HEK293 (cell line): ENCODE results near the gene NDN.

Experiments
- CTCF ChIA-PET: fragments of 350-600 bp; formaldehyde crosslinking; extraction: SDS; loops from one replicate; lab custom pipeline; 2021; ENCODE audit warnings: antibody characterized with exemption; lab: Yijun Ruan, JAX
- POLR2A ChIA-PET: fragments of 300-600 bp; formaldehyde crosslinking; extraction: SDS; loops from one replicate; lab custom pipeline; 2020; ENCODE audit warnings: antibody characterized with exemption, inconsistent platforms; lab: Yijun Ruan, JAX
- H3K27ac ChIP-seq: fragments of 200-500 bp; sonication (Bioruptor generic); 2 replicates; pipeline ENCODE4 v1.5.1; 2014; ENCODE audit warnings: low read depth, low read length, control low read depth, inconsistent platforms; ENCODE audit errors: extremely low read depth
- H3K36me3 ChIP-seq, 2 experiments: fragments of 200-500 bp in 1 of 2; sonication (Bioruptor generic) in 1 of 2; 1 replicate in 1 of 2; 2 replicates in 1 of 2; pipeline ENCODE4 v1.5.1; 2014 to 2017; ENCODE audit warnings: inconsistent platforms in 2 of 2, low read length in 2 of 2; ENCODE audit not compliant: control insufficient read depth in 2 of 2, insufficient read depth in 1 of 2
- H3K4me1 ChIP-seq: fragments of 200-500 bp; sonication (Bioruptor generic); 2 replicates; pipeline ENCODE4 v1.5.1; 2014; ENCODE audit warnings: mild to moderate bottlenecking, low read length, inconsistent platforms; ENCODE audit not compliant: control insufficient read depth, insufficient read depth
- H3K4me3 ChIP-seq: 2 replicates; pipeline ENCODE4 v1.5.1; 2011; ENCODE audit warnings: low read depth, mild to moderate bottlenecking, control low read depth, low read length, moderate library complexity
- H3K9me3 ChIP-seq: fragments of 200-500 bp; sonication (Bioruptor generic); 2 replicates; pipeline ENCODE4 v1.5.1; 2014; ENCODE audit warnings: low read depth, low read length, inconsistent platforms; ENCODE audit not compliant: control insufficient read depth, insufficient read depth
- GFI1B ChIP-seq: fragments of 450-650 bp; formaldehyde crosslinking; IDR thresholded peaks from 2 replicates; pipeline ENCODE4 v1.5.1; 2016; ENCODE audit warnings: missing biosample characterization, missing genetic modification characterization
- GLI4 ChIP-seq: fragments of 450-650 bp; formaldehyde crosslinking; IDR thresholded peaks from 2 replicates; pipeline ENCODE4 v1.5.1; 2016; ENCODE audit warnings: missing biosample characterization, missing genetic modification characterization
- KLF8 ChIP-seq: fragments of 450-650 bp; formaldehyde crosslinking; IDR thresholded peaks from 2 replicates; pipeline ENCODE4 v1.5.1; 2016; ENCODE audit warnings: missing biosample characterization, missing genetic modification characterization
- SCRT1 ChIP-seq: fragments of 450-650 bp; formaldehyde crosslinking; IDR thresholded peaks from 2 replicates; pipeline ENCODE4 v1.5.1; 2016; ENCODE audit warnings: missing biosample characterization, missing genetic modification characterization, borderline replicate concordance
- YY1 ChIP-seq: fragments of 450-650 bp; formaldehyde crosslinking; IDR thresholded peaks from 2 replicates; pipeline ENCODE4 v1.5.1; 2018; ENCODE audit warnings: missing biosample characterization, missing genetic modification characterization
- ZBTB21 ChIP-seq: fragments of 450-650 bp; formaldehyde crosslinking; IDR thresholded peaks from 2 replicates; pipeline ENCODE4 v1.5.1; 2017; ENCODE audit warnings: missing biosample characterization, missing genetic modification characterization
- ZBTB6 ChIP-seq: fragments of 450-650 bp; formaldehyde crosslinking; IDR thresholded peaks from 2 replicates; pipeline ENCODE4 v1.5.1; 2017; ENCODE audit warnings: missing biosample characterization, missing genetic modification characterization
- ZFP3 ChIP-seq: fragments of 450-650 bp; formaldehyde crosslinking; IDR thresholded peaks from 2 replicates; pipeline ENCODE4 v1.5.1; 2016; ENCODE audit warnings: low read depth, missing biosample characterization, missing genetic modification characterization
- ZFP41 ChIP-seq: fragments of 450-650 bp; formaldehyde crosslinking; IDR thresholded peaks from 2 replicates; pipeline ENCODE4 v1.5.1; 2016; ENCODE audit warnings: missing biosample characterization, missing genetic modification characterization, borderline replicate concordance
- ZNF10 ChIP-seq: fragments of 450-650 bp; formaldehyde crosslinking; IDR thresholded peaks from 2 replicates; pipeline ENCODE4 v1.5.1; 2017; ENCODE audit warnings: missing biosample characterization, missing genetic modification characterization
- ZNF121 ChIP-seq: fragments of 450-650 bp; formaldehyde crosslinking; IDR thresholded peaks from 2 replicates; pipeline ENCODE4 v1.5.1; 2016; ENCODE audit warnings: missing biosample characterization, missing genetic modification characterization
- ZNF132 ChIP-seq: fragments of 450-650 bp; formaldehyde crosslinking; IDR thresholded peaks from 2 replicates; pipeline ENCODE4 v1.5.1; 2017; ENCODE audit warnings: missing biosample characterization, missing genetic modification characterization, borderline replicate concordance
- ZNF16 ChIP-seq: fragments of 450-650 bp; formaldehyde crosslinking; IDR thresholded peaks from 2 replicates; pipeline ENCODE4 v1.5.1; 2016; ENCODE audit warnings: low read depth, missing biosample characterization, missing genetic modification characterization
- ZNF175 ChIP-seq: fragments of 450-650 bp; formaldehyde crosslinking; IDR thresholded peaks from 2 replicates; pipeline ENCODE4 v1.5.1; 2016; ENCODE audit warnings: missing biosample characterization, missing genetic modification characterization
- ZNF19 ChIP-seq: fragments of 450-650 bp; formaldehyde crosslinking; IDR thresholded peaks from 2 replicates; pipeline ENCODE4; 2016; ENCODE audit warnings: missing biosample characterization, missing genetic modification characterization, low read depth
- ZNF223 ChIP-seq: fragments of 450-650 bp; formaldehyde crosslinking; IDR thresholded peaks from 2 replicates; pipeline ENCODE4 v1.5.1; 2016; ENCODE audit warnings: missing biosample characterization, missing genetic modification characterization
- ZNF248 ChIP-seq: fragments of 450-650 bp; formaldehyde crosslinking; IDR thresholded peaks from 2 replicates; pipeline ENCODE4 v1.5.1; 2017; ENCODE audit warnings: missing biosample characterization, missing genetic modification characterization
- ZNF341 ChIP-seq: fragments of 450-650 bp; formaldehyde crosslinking; IDR thresholded peaks from 2 replicates; pipeline ENCODE4; 2016; ENCODE audit warnings: low read depth, missing biosample characterization, missing genetic modification characterization
- ZNF350 ChIP-seq: fragments of 450-650 bp; formaldehyde crosslinking; IDR thresholded peaks from 2 replicates; pipeline ENCODE4 v1.5.0; 2017; ENCODE audit warnings: missing biosample characterization, mild to moderate bottlenecking, missing genetic modification characterization
- ZNF398 ChIP-seq: fragments of 450-650 bp; formaldehyde crosslinking; IDR thresholded peaks from 2 replicates; pipeline ENCODE4 v1.5.1; 2017; ENCODE audit warnings: missing biosample characterization, missing genetic modification characterization
- ZNF449 ChIP-seq: fragments of 450-650 bp; formaldehyde crosslinking; IDR thresholded peaks from 2 replicates; pipeline ENCODE4 v1.5.1; 2017; ENCODE audit warnings: missing biosample characterization, mild to moderate bottlenecking, missing genetic modification characterization, moderate library complexity
- ZNF488 ChIP-seq: fragments of 450-650 bp; formaldehyde crosslinking; IDR thresholded peaks from 2 replicates; pipeline ENCODE4 v1.5.1; 2016; ENCODE audit warnings: missing biosample characterization, missing genetic modification characterization
- ZNF530 ChIP-seq: fragments of 450-650 bp; formaldehyde crosslinking; IDR thresholded peaks from 2 replicates; pipeline ENCODE4 v1.5.1; 2016; ENCODE audit warnings: low read depth, missing biosample characterization, missing genetic modification characterization
- ZNF555 ChIP-seq: fragments of 450-650 bp; formaldehyde crosslinking; conservative IDR thresholded peaks from 2 replicates; pipeline ENCODE4 v1.5.1; 2017; ENCODE audit warnings: missing biosample characterization, mild to moderate bottlenecking, missing genetic modification characterization, inconsistent platforms
- ZNF561 ChIP-seq: fragments of 450-650 bp; IDR thresholded peaks from 2 replicates; pipeline ENCODE4 v1.5.1; 2018; ENCODE audit warnings: missing biosample characterization, missing genetic modification characterization, borderline replicate concordance
- ZNF624 ChIP-seq: fragments of 450-650 bp; formaldehyde crosslinking; IDR thresholded peaks from 2 replicates; pipeline ENCODE4 v1.5.1; 2017; ENCODE audit warnings: missing biosample characterization, missing genetic modification characterization
- ZNF626 ChIP-seq: fragments of 450-650 bp; sonication (Bioruptor Pico); formaldehyde crosslinking; IDR thresholded peaks from 2 replicates; pipeline ENCODE4 v1.5.1; 2018; ENCODE audit warnings: missing biosample characterization, missing genetic modification characterization, inconsistent platforms
- ZNF639 ChIP-seq: fragments of 450-650 bp; formaldehyde crosslinking; IDR thresholded peaks from 2 replicates; pipeline ENCODE4 v1.5.1; 2016; ENCODE audit warnings: missing biosample characterization, missing genetic modification characterization
- ZNF843 ChIP-seq: fragments of 450-650 bp; formaldehyde crosslinking; IDR thresholded peaks from 2 replicates; pipeline ENCODE4 v1.5.1; 2016; ENCODE audit warnings: missing biosample characterization, missing genetic modification characterization

The NDN gene

GRCh38 chr15:23695282-23695681 is 8.2 kb upstream of the NDN start:
- H3K27ac ChIP-seq = no peak overlapping the region
- no peak for TF ChIP-seq GLI4 (tag by site-specific recombination)
- no peaks in the 10 kb centered on the region for H3K9me3 ChIP-seq
- ChIA-PET CTCF (no interaction called here), POLR2A (no interaction called here)
- H3K4me3 ChIP-seq = no peak overlapping the region
- no peaks in the 10 kb centered on the region for H3K4me1 ChIP-seq
- no peaks in the 10 kb centered on the region for H3K36me3 ChIP-seq

- TF ChIP-seq ZNF248 = no peak
- no peak for TF ChIP-seq ZNF398
- TF ChIP-seq ZNF530 (tag by site-specific recombination) = no peak
- no peak for TF ChIP-seq ZBTB21
- TF ChIP-seq ZNF350 (tag by site-specific recombination) = no peak
- no peak for TF ChIP-seq SCRT1 (tag by site-specific recombination)
- no peak for TF ChIP-seq ZNF132 (tag by site-specific recombination)
- TF ChIP-seq ZNF10 (tag by site-specific recombination) = no peak
- no peak for TF ChIP-seq ZNF624 (tag by site-specific recombination)
- no peak for TF ChIP-seq ZNF121 (tag by site-specific recombination)
- TF ChIP-seq GFI1B (tag by site-specific recombination) = no peak
- no peak for TF ChIP-seq ZNF639 (tag by site-specific recombination)
- no peak for TF ChIP-seq ZFP3 (tag by site-specific recombination)
- no peak for TF ChIP-seq ZNF223 (tag by site-specific recombination)
- no peak for TF ChIP-seq KLF8 (tag by site-specific recombination)
- TF ChIP-seq ZNF449 (tag by site-specific recombination) = no peak
- H3K27ac ChIP-seq = no peak overlapping the region
- POLR2A ChIA-PET = no interaction called here
- no peaks in the 10 kb centered on the region for H3K9me3 ChIP-seq
- H3K4me3 ChIP-seq = no peak overlapping the region
- no peaks in the 10 kb centered on the region for H3K4me1 ChIP-seq
- CTCF ChIA-PET = no interaction called here
- H3K36me3 ChIP-seq = no peaks in the 10 kb centered on the region
These were observed 7.5 kb upstream of the NDN start for GRCh38 chr15:23694592-23694991.

- CTCF ChIA-PET = no interaction called here
- no peak overlapping the region for H3K27ac ChIP-seq
- POLR2A ChIA-PET = no interaction called here
- TF ChIP-seq ZNF16 (tag by site-specific recombination) (no peak), ZNF19 (tag by site-specific recombination) (no peak), ZNF626 (tag by site-specific recombination) (no peak), ZNF488 (tag by site-specific recombination) (no peak), ZNF341 (tag by site-specific recombination) (no peak), YY1 (no peak), ZBTB6 (tag by site-specific recombination) (no peak), ZFP41 (tag by site-specific recombination) (no peak), ZNF561 (tag by site-specific recombination) (no peak), ZNF843 (tag by site-specific recombination) (no peak), ZNF555 (tag by site-specific recombination) (no peak), ZNF175 (tag by site-specific recombination) (no peak)
These were observed 3.3 kb upstream of the NDN start for GRCh38 chr15:23690450-23690852.

More at GRCh38 chr15:23690450-23690852, 3.3 kb upstream of the NDN start:
- Histone ChIP-seq H3K4me1 (no peaks in the 10 kb centered on the region), H3K9me3 (no peaks in the 10 kb centered on the region), H3K36me3 (no peaks in the 10 kb centered on the region), H3K4me3 (no peak overlapping the region)
